ENCODE results near the gene KCTD7.
"Not testable (repeated sequence)": the region's sequence is repeated elsewhere in the genome, so short reads cannot be mapped to it uniquely, and the experiment has no call there.

KCTD7 gene

DNA sequence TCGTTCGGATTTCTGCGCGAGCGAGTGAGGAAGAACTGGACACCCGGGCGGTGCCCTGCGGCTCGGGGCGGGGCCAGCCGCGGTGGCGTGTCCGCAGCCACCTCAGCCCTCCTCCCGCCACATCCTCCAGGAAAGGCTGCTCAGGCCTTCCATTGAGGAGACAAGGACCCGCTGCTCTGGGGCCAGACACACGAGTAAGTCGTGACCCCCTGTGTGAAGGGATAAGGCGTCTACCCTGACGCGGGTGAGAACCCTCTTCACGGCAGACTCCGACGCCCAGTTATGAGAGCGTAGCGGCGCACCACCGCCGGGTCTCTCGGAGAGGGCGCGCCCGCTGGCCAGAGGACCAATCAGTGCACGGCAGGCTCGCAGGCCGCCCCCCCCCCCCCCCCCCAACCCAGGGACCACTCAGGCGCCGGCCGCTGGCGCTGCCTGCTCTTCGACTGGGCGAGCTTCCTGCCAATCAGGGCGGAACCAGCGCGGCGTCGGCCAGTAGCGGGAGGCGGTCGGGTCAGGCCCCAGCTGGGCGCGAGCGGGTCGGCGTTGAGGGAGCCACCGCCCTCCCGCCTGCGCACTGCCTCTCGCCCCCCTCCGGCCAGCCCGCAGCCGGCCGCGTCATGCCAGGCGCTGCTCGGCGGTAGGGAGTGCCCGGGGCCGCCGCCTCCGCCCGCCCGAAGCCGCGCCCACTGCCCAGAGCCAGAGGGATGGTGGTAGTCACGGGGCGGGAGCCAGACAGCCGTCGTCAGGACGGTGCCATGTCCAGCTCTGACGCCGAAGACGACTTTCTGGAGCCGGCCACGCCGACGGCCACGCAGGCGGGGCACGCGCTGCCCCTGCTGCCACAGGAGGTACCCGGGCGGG is at the start of gene KCTD7:
TSS of gene KCTD7 (plus strand) at position 521 of the 861 bp plus-strand sequence. CDS start at position 705, 184 bp downstream.
- peak; percentile 83 for DNase-seq (ENCODE audit: low read depth)

DNA sequence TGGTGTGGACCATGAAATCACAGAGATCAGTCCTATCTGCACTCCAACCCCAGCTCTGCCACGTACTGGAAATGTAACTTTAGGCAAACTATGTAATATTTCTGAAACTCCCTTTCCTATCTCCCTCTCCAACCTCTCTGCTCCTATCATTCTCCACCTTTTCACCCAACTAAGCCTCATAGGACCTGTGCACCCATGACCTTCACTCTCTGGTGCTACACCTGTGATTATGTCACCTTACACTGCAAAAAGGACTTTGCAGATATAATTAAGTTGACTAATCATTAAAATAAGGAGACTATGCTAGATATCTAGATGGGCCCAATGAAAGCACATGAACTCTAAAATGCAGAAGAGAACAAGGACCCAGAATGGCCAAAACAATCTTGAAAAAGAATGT is 48.3 kb upstream of the KCTD7 start:
- DNase-seq (ENCODE audit: low read depth) = not testable (repeated sequence)

GRCh38 chr7:66582816-66583489 is 45.7 kb upstream of the KCTD7 start:
- DNase-seq (ENCODE audit: low read depth) = not testable (repeated sequence)

- no peak for DNase-seq (ENCODE audit: low read depth)
Observed at GRCh38 chr7:66583490-66584110, 45.1 kb upstream of the KCTD7 start.

- no peak for DNase-seq (ENCODE audit: low read depth)
Observed at GRCh38 chr7:66586181-66586580, 42.5 kb upstream of the KCTD7 start.

GRCh38 chr7:66588226-66588625 is 40.5 kb upstream of the KCTD7 start:
- DNase-seq (ENCODE audit: low read depth) = not testable (repeated sequence)

DNA sequence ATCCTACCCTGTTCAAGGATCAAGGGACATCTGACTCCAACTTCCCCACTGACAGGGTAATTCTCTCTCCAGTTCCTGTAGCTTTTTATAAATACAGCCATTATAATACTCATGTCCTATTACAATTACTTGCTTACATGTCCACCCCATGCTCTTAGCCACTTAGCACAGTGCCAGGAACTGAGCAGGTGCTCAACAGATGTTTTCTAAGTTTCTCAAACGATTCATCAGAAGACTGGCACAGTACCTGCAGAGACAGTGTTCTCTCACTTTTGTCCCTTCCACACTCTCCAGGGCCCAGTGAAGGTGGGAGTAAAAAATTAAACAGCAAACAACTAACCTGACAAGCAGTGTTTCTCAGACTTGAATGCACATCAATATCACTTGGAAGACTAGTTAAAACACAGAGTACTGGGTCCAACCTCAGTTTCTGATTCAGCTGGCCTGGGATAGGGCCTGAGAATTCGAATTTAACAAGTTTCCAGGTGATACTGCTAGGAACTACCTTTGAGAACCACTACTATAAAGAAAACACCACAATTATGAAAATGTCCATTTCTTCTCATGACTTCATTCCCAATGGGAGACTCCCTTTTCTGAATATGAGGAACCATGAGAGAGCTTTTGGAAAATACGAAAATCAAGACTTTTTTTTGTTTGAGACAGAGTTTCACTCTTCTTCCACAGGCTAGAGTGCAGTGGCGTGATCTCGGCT is 39.7 kb upstream of the KCTD7 start:
- DNase-seq (ENCODE audit: low read depth) = not testable (repeated sequence)

GRCh38 chr7:66590302-66591057 is 38.2 kb upstream of the KCTD7 start:
- not testable (repeated sequence) for DNase-seq (ENCODE audit: low read depth)

DNA sequence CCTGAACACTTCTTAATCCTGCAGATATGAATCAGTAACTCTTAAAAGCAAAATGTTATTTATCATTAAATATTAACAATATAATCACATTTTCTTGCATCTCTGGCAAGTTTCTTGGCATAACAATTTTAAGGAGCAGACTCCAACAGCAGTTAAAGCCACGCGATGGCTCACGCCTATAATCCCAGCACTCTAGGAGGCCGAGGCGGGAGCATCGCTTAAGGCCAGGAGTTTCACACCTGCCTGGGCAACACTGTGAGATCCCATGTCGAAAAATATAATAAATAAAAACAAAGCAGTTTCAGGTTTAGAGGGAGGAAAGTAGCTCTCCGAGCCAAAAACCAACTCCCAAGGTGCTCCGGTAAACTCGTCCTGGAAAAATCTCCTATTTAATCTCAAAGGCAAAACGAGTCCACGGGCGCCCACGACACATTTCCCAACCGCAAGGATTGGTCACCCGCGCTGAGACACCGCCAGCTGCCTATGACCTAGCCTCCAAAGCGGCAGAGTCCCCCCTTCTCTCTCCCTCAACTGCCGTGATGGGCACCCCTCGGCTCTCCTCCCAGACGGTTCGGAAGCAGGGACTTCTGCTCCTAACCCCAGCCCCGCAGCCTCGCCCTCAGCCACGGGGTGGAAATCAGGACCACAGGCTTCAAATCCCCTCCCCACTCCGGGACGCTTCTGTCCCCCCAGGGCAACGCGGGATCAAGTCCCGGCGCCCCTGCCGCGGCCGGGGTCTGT is 37.5 kb upstream of the KCTD7 start:
- not testable (repeated sequence) for DNase-seq (ENCODE audit: low read depth)

- peak; percentile 75 for DNase-seq (ENCODE audit: low read depth)
Observed at GRCh38 chr7:66591799-66592596, 36.7 kb upstream of the KCTD7 start.

DNA sequence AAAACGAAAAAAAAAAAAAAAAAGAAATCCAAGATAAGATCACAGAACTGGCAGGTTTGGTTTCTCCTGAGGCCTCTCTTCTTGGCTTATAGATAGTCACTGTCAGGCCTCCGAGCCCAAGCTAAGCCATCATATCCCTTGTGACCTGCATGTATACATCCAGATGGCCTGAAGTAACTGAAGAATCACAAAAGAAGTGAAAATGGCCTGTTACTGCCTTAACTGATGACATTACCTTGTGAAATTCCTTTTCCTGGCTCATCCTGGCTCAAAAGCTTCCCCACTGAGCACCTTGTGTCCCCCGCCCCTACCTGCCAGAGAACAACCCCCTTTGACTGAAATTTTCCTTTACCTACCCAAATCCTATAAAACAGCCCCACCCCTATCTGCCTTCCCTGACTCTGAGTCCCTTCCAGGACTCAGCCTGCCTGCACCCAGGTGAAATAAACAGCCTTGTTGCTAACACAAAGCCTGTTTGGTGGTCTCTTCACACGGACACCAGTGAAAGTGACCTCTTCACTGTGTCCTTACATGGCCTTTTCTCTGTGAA is 36.0 kb upstream of the KCTD7 start:
- not testable (repeated sequence) for DNase-seq (ENCODE audit: low read depth)

DNA sequence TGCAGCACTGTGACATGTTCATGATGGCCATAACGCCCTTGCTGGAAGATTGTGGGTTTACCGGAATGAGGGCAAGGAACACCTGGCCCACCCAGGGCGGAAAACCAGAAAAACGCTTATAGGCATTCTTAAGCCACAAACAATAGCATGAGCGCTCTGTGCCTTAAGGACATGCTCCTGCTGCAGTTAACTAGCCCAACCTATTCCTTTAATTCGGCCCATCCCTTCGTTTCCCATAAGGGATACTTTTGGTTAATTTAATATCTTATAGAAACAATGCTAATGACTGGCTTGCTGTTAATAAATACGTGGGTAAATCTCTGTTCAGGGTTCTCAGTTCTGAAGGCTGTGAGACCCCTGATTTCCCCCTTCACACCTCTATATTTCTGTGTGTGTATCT is 34.6 kb upstream of the KCTD7 start:
- DNase-seq (ENCODE audit: low read depth) = not testable (repeated sequence)

DNA sequence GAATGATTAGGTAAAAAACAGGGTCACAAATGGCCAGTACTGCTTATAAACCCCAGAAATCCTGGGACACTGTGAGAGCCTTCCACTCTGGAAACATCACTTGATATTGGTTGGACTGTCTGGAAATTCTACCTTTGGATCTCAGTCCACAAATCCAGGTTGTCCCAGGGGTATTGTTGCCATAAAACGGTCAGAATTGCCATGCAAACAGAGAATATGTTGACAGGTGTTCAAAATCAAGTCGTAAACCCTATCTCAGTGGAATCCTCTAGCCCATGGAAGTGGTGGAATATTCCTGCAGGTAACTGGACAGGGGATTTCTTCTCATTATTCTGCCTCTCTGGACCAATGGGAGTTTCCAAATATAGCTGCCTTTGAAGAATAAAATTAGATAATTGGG is 31.2 kb upstream of the KCTD7 start:
- DNase-seq (ENCODE audit: low read depth) = no peak

DNA sequence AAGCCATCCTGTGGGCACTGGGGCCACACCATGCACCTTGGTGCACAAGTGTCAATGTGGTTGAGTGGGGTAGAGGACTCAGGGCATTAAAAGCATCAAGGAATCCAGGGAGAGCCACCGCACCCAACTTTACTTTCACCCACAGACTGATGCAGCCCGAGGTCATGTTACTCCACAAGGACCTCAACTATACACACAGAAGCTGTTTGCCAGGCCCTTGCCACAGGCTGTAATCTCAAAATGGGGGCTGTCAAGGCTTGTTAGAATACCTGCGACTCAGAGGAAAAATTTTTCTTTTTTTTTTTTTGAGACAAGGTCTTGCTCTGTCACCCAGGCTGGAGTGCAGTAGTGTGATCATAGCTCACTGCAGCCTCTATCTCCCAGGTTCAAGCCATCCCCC is 26.5 kb upstream of the KCTD7 start:
- no peak for DNase-seq (ENCODE audit: low read depth)

- no peak for DNase-seq (ENCODE audit: low read depth)
Observed at GRCh38 chr7:66604198-66604597, 24.5 kb upstream of the KCTD7 start.

DNA sequence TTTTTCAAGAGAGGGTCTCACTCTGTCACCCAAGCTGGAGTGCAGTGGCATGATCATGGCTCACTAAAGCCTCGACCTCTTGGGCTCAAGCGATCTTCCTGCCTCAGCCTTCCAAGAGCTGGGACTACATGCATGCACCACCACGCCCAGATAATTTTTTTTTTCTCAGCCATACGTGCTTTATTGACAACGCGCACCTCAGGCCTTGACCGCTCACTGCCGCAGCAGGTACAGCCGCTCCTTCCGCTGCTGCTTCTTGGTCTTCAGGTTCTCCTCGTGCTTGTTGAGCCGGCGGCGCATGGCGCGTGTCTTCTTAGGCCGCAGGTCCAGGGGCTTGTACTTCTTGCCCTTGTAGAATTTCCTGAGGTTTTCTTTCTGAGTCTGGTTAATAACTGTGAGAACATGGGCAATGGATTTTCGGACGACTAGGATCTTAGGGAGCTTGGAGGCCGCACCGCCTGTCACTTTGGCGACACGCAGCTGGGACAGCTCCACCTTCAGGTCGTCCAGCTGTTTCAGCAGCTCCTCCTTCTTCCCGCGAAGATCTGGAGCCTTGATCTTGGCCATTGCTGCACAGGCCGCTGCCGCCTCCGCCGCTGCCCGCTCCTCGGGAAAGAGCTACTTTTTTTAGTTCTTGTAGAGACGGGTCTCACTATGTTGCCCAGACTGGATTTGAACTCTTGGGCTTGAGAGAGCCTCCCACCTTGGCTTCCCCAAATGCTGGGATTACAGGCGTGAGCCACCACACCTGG is 22.0 kb upstream of the KCTD7 start:
- DNase-seq (ENCODE audit: low read depth) = not testable (repeated sequence)

- no peak for DNase-seq (ENCODE audit: low read depth)
Observed at GRCh38 chr7:66609176-66609575, 19.5 kb upstream of the KCTD7 start.

DNA sequence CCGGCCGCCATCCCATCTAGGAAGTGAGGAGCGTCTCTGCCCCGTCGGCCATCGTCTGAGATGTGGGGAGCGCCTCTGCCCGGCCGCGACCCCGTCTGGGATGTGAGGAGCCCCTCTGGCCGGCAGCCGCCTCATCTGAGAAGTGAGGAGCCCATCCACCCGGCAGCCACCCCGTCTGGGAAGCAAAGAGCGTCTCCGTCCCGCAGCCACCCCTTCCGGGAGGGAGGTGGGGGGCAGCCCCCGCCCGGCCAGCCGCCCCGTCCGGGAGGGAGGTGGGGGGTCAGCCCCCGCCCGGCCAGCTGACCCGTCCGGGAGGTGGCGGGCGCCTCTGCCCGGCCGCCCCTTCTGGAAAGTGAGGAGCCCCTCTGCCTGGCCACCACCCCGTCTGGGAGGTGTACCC is 14.1 kb upstream of the KCTD7 start:
- not testable (repeated sequence) for DNase-seq (ENCODE audit: low read depth)

DNA sequence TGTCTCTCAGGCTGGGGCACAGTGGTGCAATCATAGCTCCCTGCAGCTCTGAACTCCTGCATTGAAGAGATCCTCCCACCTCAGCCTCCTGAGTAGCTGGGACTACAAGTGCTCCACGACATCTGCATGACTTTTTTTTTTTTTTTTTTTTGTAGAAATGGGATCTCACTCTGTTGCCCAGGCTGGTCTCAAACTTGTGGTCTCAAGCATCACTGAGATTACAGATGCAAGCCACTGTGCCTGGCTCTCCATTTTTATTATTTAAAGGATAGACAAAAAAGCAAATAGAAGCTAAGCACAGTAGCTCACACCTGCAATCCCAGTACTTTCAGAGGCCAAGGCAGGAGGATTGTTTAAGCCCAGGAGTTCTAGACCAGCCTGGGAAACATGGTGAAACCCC is 13.0 kb upstream of the KCTD7 start:
- DNase-seq (ENCODE audit: low read depth) = no peak
